SK-N-MC (cell line): ENCODE data around the gene CHMP4B.

Experiments used
- DNase-seq: peaks from one replicate; pipeline ENCODE4 v3.0.0-alpha.2; 2011; ENCODE audit warnings: low read depth, low spot score
- H3K27ac ChIP-seq: fragments of 200-600 bp; sonication (generic); 2 replicates; pipeline ENCODE4 v1.5.1; 2016; ENCODE audit warnings: mixed run types
- H3K36me3 ChIP-seq: fragments of 200-600 bp; sonication (generic); 2 replicates; pipeline ENCODE4 v1.6.1; 2017; ENCODE audit warnings: antibody characterized with exemption, low read length, mixed read lengths; ENCODE audit not compliant: insufficient read depth
- H3K4me3 ChIP-seq: fragments of 200-600 bp; sonication (generic); 2 replicates; pipeline ENCODE4 v1.5.1; 2016
- H3K9ac ChIP-seq: fragments of 200-600 bp; sonication (generic); 2 replicates; pipeline ENCODE4 v1.8.0; 2017; ENCODE audit warnings: mixed run types, mixed read lengths; ENCODE audit not compliant: insufficient read length
- H3K9me3 ChIP-seq: fragments of 200-600 bp; sonication (generic); 2 replicates; pipeline ENCODE4 v1.6.1; 2017; ENCODE audit warnings: low read depth, mild to moderate bottlenecking, antibody characterized with exemption, low read length, moderate library complexity, mixed read lengths
- EZH2 ChIP-seq: fragments of 200-600 bp; sonication (generic); IDR thresholded peaks from one replicate; pipeline ENCODE4 v1.6.1; 2017; ENCODE audit warnings: antibody characterized with exemption
- FOXP2 ChIP-seq: optimal IDR thresholded peaks from 2 replicates; pipeline ENCODE3; 2011; ENCODE audit warnings: mild to moderate bottlenecking, moderate library complexity; ENCODE audit not compliant: insufficient read depth; ENCODE audit errors: extremely low read length, control extremely low read depth
- POLR2AphosphoS5 ChIP-seq: IDR thresholded peaks from 2 replicates; pipeline ENCODE4 v1.6.1; 2012; ENCODE audit warnings: mild to moderate bottlenecking, low read depth, low read length, borderline replicate concordance

CHMP4B gene

GRCh38 chr20:33821270-33821836, 10.2 kb downstream of the CHMP4B start:
- Histone ChIP-seq H3K4me3 (no peak overlapping the region), H3K36me3 (no peaks in the 10 kb centered on the region), H3K9ac (no peak overlapping the region), H3K27ac (no peak overlapping the region), H3K9me3 (no peaks in the 10 kb centered on the region)
- TF ChIP-seq EZH2 = no peak
- TF ChIP-seq POLR2AphosphoS5 = no peak
- TF ChIP-seq FOXP2 = no peak
- DNase-seq = no peak

GRCh38 chr20:33822423-33822822, 11.3 kb downstream of the CHMP4B start:
- no peak for DNase-seq
- no peaks in the 10 kb centered on the region for H3K9me3 ChIP-seq
- TF ChIP-seq FOXP2 (no peak), POLR2AphosphoS5 (no peak), EZH2 (no peak)
- no peaks in the 10 kb centered on the region for H3K36me3 ChIP-seq
- no peak overlapping the region for H3K9ac ChIP-seq
- no peak overlapping the region for H3K4me3 ChIP-seq
- H3K27ac ChIP-seq = no peak overlapping the region

DNA sequence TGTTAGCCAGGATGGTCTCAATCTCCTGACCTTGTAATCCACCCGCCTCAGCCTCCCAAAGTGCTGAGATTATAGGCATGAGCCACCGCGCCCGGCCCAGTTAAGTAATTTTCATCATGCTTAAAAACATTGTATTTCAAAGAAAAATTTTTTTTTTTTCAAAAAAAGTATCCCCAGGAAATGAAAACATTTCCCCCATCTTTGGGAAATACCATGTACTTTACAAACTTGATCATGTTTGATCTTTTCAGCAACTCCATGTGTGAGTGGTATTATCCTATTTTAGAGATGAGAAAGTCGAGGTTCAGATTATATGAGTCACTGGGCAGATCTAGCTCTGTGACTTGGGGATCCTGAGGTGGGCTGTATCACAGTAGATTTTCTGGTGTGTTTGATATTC, 11.8 kb downstream of the CHMP4B start:
- no peak for TF ChIP-seq EZH2
- no peak for TF ChIP-seq FOXP2
- no peak for TF ChIP-seq POLR2AphosphoS5
- Histone ChIP-seq H3K4me3 (no peak overlapping the region), H3K9ac (no peak overlapping the region), H3K9me3 (no peaks in the 10 kb centered on the region), H3K36me3 (no peaks in the 10 kb centered on the region), H3K27ac (no peak overlapping the region)
- DNase-seq = no peak

DNA sequence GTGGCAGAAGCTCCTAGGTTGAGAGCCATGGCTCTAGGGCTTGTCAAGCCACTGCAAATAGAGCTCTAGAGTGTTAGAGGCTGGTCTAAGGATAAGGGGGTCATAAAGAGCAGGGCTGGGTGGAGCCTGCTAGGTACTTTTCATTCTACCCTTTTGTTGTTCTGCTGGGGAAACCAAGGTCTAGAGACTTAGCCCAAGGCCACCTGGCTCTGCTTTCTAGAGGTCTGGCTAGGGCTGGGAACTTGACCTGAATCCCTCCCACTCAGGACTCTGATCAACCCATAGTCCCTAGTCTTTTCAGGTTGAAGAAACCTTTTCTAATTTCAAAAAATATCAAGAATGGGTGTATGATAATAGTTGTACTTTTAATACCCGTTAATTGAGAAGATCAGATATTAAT, 13.7 kb downstream of the CHMP4B start:
- H3K4me3 ChIP-seq = no peak overlapping the region
- no peaks in the 10 kb centered on the region for H3K9me3 ChIP-seq
- H3K27ac ChIP-seq = no peak overlapping the region
- no peak for DNase-seq
- TF ChIP-seq POLR2AphosphoS5 (no peak), FOXP2 (no peak), EZH2 (no peak)
- no peaks in the 10 kb centered on the region for H3K36me3 ChIP-seq
- H3K9ac ChIP-seq = no peak overlapping the region

- H3K4me3 ChIP-seq = no peak overlapping the region
- H3K36me3 ChIP-seq = no peaks in the 10 kb centered on the region
- TF ChIP-seq POLR2AphosphoS5 = no peak
- no peak for TF ChIP-seq EZH2
- no peak for TF ChIP-seq FOXP2
- no peak for DNase-seq
- no peaks in the 10 kb centered on the region for H3K9me3 ChIP-seq
- H3K9ac ChIP-seq = no peak overlapping the region
- H3K27ac ChIP-seq = no peak overlapping the region
Measured at GRCh38 chr20:33825340-33826269, 14.5 kb downstream of the CHMP4B start.

GRCh38 chr20:33826270-33826897, 15.2 kb downstream of the CHMP4B start:
- Histone ChIP-seq H3K4me3 (no peak overlapping the region), H3K9me3 (no peaks in the 10 kb centered on the region), H3K9ac (no peak overlapping the region), H3K36me3 (no peaks in the 10 kb centered on the region), H3K27ac (no peak overlapping the region)
- no peak for TF ChIP-seq POLR2AphosphoS5
- TF ChIP-seq FOXP2 = no peak
- DNase-seq = no peak

- no peak for DNase-seq
- Histone ChIP-seq H3K36me3 (no peaks in the 10 kb centered on the region), H3K4me3 (no peak overlapping the region), H3K9me3 (no peaks in the 10 kb centered on the region), H3K9ac (no peak overlapping the region), H3K27ac (no peak overlapping the region)
- no peak for TF ChIP-seq EZH2
- TF ChIP-seq POLR2AphosphoS5 = no peak
- TF ChIP-seq FOXP2 = no peak
Measured at GRCh38 chr20:33827109-33827508, 16.0 kb downstream of the CHMP4B start.

DNA sequence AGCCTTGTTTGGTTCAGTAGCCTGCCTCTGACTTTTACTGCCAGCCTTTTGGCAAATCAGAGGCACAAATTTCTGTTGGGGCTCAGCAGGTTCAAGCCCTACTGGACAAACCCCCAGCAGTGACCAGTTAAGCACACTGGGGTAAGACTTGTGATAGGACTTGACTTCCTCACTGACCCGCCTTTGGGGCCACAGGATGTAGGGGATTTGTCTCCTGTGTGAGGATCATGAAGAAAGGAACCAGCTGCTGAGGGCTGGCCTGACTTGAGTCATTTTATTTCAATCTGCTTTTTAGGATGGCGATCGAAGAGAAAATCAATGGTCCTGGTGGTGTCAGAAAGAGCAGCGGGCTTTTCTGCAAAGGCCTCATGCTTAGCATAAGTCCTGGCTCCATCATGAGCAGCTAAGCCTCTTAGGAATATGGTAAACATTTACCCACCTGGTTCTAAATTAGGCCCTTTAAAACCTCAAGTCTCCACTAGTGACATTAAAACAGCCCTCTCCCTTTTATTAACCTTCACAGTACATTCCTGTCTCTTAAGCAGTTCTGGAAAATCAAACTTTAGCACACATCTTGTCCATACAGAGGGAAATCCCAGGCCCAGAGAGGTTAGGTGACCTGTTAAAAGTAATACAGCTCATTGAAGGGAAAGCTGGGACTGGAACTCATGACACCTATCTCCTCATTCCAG, 16.6 kb downstream of the CHMP4B start:
- TF ChIP-seq EZH2 (no peak), FOXP2 (no peak), POLR2AphosphoS5 (no peak)
- peak overlapping the region; percentile 90; the same call in 1 of the 2 replicates for H3K27ac ChIP-seq
- no peak overlapping the region for H3K9ac ChIP-seq
- H3K36me3 ChIP-seq = no peaks in the 10 kb centered on the region
- no peaks in the 10 kb centered on the region for H3K9me3 ChIP-seq
- DNase-seq = no peak
- H3K4me3 ChIP-seq = no peak overlapping the region
